ENCODE measurements around the gene TKT. TPM values are rescaled to one million over a fixed set of nuclear protein-coding genes. Genes with fewer than 3 reads are reported as not detected.

TKT gene
- total RNA-seq, 1 experiment from 2014 or later, result 186 TPM

DNA sequence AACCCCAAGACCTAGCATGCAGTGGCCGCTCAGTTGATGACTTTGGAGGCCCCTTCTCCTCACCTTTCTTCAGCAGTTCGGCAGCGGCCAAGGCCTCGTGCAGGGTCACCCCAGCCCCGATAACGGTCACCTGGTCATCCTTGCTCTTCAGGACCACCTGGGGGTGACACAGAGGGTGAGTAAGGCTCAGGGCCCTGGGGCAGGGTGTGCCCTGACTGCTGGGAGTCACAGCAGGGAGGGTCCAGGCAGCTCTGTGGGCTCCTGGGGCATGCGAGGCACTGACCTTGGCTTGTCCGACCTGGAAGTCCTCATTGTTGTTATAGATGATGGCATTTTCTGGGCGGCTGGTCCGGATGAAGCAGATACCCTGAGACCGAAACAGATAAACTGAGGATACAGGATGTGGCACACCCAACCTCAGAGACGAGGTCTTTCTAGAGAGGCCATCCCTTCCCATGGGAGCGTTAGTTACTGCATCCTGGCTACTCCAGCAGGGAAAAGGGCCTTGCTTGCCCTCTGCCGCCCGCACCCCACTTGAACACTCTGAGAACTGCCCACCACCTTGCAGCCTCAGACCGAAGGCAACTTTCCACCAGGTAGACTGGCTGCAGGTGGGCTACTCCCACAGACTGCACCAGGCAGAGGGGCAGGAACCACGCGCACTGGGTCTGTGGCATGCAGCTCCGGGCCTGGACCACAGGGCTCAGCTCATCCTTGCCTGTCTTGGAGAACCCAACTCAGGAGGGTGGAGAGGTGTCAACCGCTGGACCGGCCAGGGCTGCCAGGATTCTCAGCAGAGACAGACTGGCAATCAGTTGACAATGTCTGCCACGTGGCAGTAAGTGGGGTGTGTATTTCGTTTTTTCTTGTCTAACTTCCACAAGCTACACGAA lies 27.6 kb downstream of the TKT start:
- H3K27me3 ChIP-seq (replicated peaks; ENCODE audit: insufficient read depth, low read depth, low read length, poor library complexity), result no peaks in the 10 kb centered on the region
- H3K4me3 ChIP-seq (ENCODE audit: low read depth, low read length, poor library complexity, severe bottlenecking), result no peak overlapping the region
- H3K27ac ChIP-seq (ENCODE audit: low read depth, low read length, poor library complexity, severe bottlenecking), result no peak overlapping the region
- H3K36me3 ChIP-seq (ENCODE audit: insufficient read depth, low read length, poor library complexity, severe bottlenecking), result peaks cover 43% of the 10 kb centered on the region
- ChIA-PET CTCF (no interaction called here), POLR2A (ENCODE audit: low non-redundant PET) (no interaction called here)
- no peaks in the 10 kb centered on the region for H3K9me3 ChIP-seq (ENCODE audit: low read depth, low read length, poor library complexity, severe bottlenecking)
- intact Hi-C loops (cut with micrococcal nuclease; ENCODE audit: unreplicated experiment), result no loop called here
- BruUV-seq (replicated peaks), result no TSS peak
- TF ChIP-seq, protein P1, sequence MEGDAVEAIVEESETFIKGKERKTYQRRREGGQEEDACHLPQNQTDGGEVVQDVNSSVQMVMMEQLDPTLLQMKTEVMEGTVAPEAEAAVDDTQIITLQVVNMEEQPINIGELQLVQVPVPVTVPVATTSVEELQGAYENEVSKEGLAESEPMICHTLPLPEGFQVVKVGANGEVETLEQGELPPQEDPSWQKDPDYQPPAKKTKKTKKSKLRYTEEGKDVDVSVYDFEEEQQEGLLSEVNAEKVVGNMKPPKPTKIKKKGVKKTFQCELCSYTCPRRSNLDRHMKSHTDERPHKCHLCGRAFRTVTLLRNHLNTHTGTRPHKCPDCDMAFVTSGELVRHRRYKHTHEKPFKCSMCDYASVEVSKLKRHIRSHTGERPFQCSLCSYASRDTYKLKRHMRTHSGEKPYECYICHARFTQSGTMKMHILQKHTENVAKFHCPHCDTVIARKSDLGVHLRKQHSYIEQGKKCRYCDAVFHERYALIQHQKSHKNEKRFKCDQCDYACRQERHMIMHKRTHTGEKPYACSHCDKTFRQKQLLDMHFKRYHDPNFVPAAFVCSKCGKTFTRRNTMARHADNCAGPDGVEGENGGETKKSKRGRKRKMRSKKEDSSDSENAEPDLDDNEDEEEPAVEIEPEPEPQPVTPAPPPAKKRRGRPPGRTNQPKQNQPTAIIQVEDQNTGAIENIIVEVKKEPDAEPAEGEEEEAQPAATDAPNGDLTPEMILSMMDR (conservative IDR thresholded peaks at IDR 0.05; ENCODE audit: low read depth, low read length), result no peak
- no peak for TF ChIP-seq EZH2 (IDR thresholded peaks at IDR 0.05; ENCODE audit: borderline replicate concordance, low read depth, low read length, poor library complexity, severe bottlenecking)
- no peak for DNase-seq (ENCODE audit: low spot score)
- no peaks in the 10 kb centered on the region for H3K4me1 ChIP-seq (ENCODE audit: insufficient read depth, low read length, poor library complexity, severe bottlenecking)

- ChIA-PET POLR2A (ENCODE audit: low non-redundant PET) (no interaction called here), CTCF (no interaction called here)
- H3K36me3 ChIP-seq (ENCODE audit: insufficient read depth, low read length, poor library complexity, severe bottlenecking), result peaks cover 39% of the 10 kb centered on the region
- H3K27me3 ChIP-seq (replicated peaks; ENCODE audit: insufficient read depth, low read depth, low read length, poor library complexity), result no peaks in the 10 kb centered on the region
- H3K9me3 ChIP-seq (ENCODE audit: low read depth, low read length, poor library complexity, severe bottlenecking), result no peaks in the 10 kb centered on the region
- no peak for TF ChIP-seq EZH2 (IDR thresholded peaks at IDR 0.05; ENCODE audit: borderline replicate concordance, low read depth, low read length, poor library complexity, severe bottlenecking)
- TF ChIP-seq, protein P1 (conservative IDR thresholded peaks at IDR 0.05; ENCODE audit: low read depth, low read length), result no peak
- BruUV-seq (replicated peaks), result no TSS peak
- no peaks in the 10 kb centered on the region for H3K4me1 ChIP-seq (ENCODE audit: insufficient read depth, low read length, poor library complexity, severe bottlenecking)
- intact Hi-C loops (cut with micrococcal nuclease; ENCODE audit: unreplicated experiment), result no loop called here
- no peak overlapping the region for H3K4me3 ChIP-seq (ENCODE audit: low read depth, low read length, poor library complexity, severe bottlenecking)
- no peak overlapping the region for H3K27ac ChIP-seq (ENCODE audit: low read depth, low read length, poor library complexity, severe bottlenecking)
- no peak for DNase-seq (ENCODE audit: low spot score)
These were observed 28.9 kb downstream of the TKT start for GRCh38 chr3:53226841-53227407.

DNA sequence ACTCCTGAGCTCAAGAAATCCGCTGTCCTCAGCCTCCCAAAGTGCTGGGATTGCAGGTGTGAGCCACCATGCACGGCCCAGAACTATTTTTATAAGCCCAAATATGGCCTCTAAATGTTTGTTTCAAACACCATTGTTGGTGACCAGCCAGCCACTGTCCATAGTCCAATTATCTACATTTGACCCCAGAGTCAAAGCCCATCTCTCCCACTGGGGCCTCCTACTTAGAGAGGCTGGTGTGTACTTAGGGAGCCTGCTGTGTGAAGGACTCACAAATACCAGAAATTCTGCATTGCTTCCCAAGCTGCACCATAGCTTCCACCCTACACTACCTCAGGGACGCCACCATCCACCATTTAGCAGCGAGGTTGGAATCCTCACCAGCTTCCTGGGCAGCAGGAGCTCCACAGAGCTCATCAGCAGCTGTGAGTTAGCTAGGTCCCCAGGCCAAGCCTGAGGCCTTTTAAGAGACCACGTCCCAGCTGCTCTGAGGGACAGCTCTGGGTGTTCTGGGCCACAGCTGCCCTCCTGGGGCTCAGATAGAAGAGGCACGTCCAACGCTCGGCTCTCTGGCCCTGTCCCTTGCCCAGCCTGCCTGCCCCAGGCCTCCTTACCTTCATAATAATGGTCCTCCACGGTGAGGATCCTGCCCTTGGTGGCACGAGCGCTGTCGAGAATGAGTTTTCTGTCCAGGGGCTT lies 29.5 kb downstream of the TKT start:
- Histone ChIP-seq H3K27ac (ENCODE audit: low read depth, low read length, poor library complexity, severe bottlenecking) (no peak overlapping the region), H3K9me3 (ENCODE audit: low read depth, low read length, poor library complexity, severe bottlenecking) (no peaks in the 10 kb centered on the region), H3K36me3 (ENCODE audit: insufficient read depth, low read length, poor library complexity, severe bottlenecking) (peaks cover 34% of the 10 kb centered on the region), H3K4me3 (ENCODE audit: low read depth, low read length, poor library complexity, severe bottlenecking) (no peak overlapping the region), H3K4me1 (ENCODE audit: insufficient read depth, low read length, poor library complexity, severe bottlenecking) (no peaks in the 10 kb centered on the region), H3K27me3 (replicated peaks; ENCODE audit: insufficient read depth, low read depth, low read length, poor library complexity) (no peaks in the 10 kb centered on the region)
- no TSS peak for BruUV-seq (replicated peaks)
- TF ChIP-seq, protein P1 (conservative IDR thresholded peaks at IDR 0.05; ENCODE audit: low read depth, low read length), result no peak
- no peak for TF ChIP-seq EZH2 (IDR thresholded peaks at IDR 0.05; ENCODE audit: borderline replicate concordance, low read depth, low read length, poor library complexity, severe bottlenecking)
- intact Hi-C loops (cut with micrococcal nuclease; ENCODE audit: unreplicated experiment), result no loop called here
- DNase-seq (ENCODE audit: low spot score), result no peak
- ChIA-PET CTCF (no interaction called here), POLR2A (ENCODE audit: low non-redundant PET) (no interaction called here)

Data from A673 (cell line).